Right atrium auricular region (tissue), 2 donors: ENCODE results near the gene POSTN. TPM values are rescaled to one million over a fixed set of nuclear protein-coding genes. Genes with fewer than 3 reads are reported as not detected.

Experiments
- DNase-seq: peaks from one replicate; pipeline ENCODE4 v3.0.0-alpha.2; 2019; ENCODE audit warnings: low spot score
- H3K27ac ChIP-seq, 2 donors: fragments of 200-600 bp; sonication (generic); 1 replicate in 1 of 2; 2 replicates in 1 of 2; pipeline ENCODE4 v1.5.1; 2016 to 2019
- H3K27me3 ChIP-seq, 2 donors: fragments of 200-600 bp; sonication (generic); one replicate each; pipeline versions ENCODE4 v1.5.1 to v1.6.0; 2017 to 2019
- H3K36me3 ChIP-seq: fragments of 200-600 bp; sonication (generic); one replicate; pipeline ENCODE4 v1.5.1; 2016
- H3K4me1 ChIP-seq, 2 donors: fragments of 200-600 bp; sonication (generic); one replicate each; pipeline versions ENCODE4 v1.5.1 to v1.6.0; 2017 to 2019
- H3K4me3 ChIP-seq, 2 donors: fragments of 200-600 bp; sonication (generic); 1 replicate in 1 of 2; 2 replicates in 1 of 2; pipeline ENCODE4 v1.5.1; 2017 to 2019; ENCODE audit warnings: mild to moderate bottlenecking in 1 of 2, moderate library complexity in 1 of 2
- H3K9me3 ChIP-seq, 2 donors: fragments of 200-600 bp; sonication (generic); one replicate each; pipeline ENCODE4 v1.5.1; 2019
- CTCF ChIP-seq, 2 donors: fragments of 200-600 bp; sonication (generic); IDR thresholded peaks; one replicate each; pipeline ENCODE4 v1.5.1; 2019; ENCODE audit warnings: antibody characterized with exemption in 2 of 2
- total RNA-seq, 2 donors: library from RNA; depleted of rRNA; stranded (reverse); fragments of >200 nt; gene quantifications; one replicate each; pipeline ENCODE4 v1.1.0, GENCODE V29; 2016

Gene POSTN
- total RNA-seq, 2 donors from 2014 or later, result 81.2 to 108 TPM

GRCh38 chr13:37636701-37637100 lies 38.1 kb upstream of the POSTN start:
- no peak for DNase-seq

GRCh38 chr13:37632294-37632693 lies 33.7 kb upstream of the POSTN start:
- Histone ChIP-seq H3K36me3 (no peaks in the 10 kb centered on the region), H3K27me3 (no peaks in the 10 kb centered on the region), H3K27ac (no peak overlapping the region), H3K4me1 (no peaks in the 10 kb centered on the region), H3K4me3 (no peak overlapping the region), H3K9me3 (no peaks in the 10 kb centered on the region)
- no peak for DNase-seq
- TF ChIP-seq CTCF (IDR thresholded peaks at IDR 0.05), result no peak

More at GRCh38 chr13:37636701-37637100, 38.1 kb upstream of the POSTN start:
- H3K4me1 ChIP-seq, result no peaks in the 10 kb centered on the region
- H3K9me3 ChIP-seq, result no peaks in the 10 kb centered on the region
- H3K27ac ChIP-seq, result no peak overlapping the region
- no peaks in the 10 kb centered on the region for H3K27me3 ChIP-seq
- H3K36me3 ChIP-seq, result no peaks in the 10 kb centered on the region
- TF ChIP-seq CTCF (IDR thresholded peaks at IDR 0.05), result no peak
- H3K4me3 ChIP-seq, result no peak overlapping the region

- H3K27ac ChIP-seq, result no peak overlapping the region
- no peak overlapping the region for H3K4me3 ChIP-seq
- no peaks in the 10 kb centered on the region for H3K27me3 ChIP-seq
- TF ChIP-seq CTCF (IDR thresholded peaks at IDR 0.05), result no peak
- DNase-seq, result no peak
- H3K9me3 ChIP-seq, result no peaks in the 10 kb centered on the region
- H3K36me3 ChIP-seq, result no peaks in the 10 kb centered on the region
- no peaks in the 10 kb centered on the region for H3K4me1 ChIP-seq
Observed at GRCh38 chr13:37627428-37627827, 28.9 kb upstream of the POSTN start.

- DNase-seq, result no peak
- TF ChIP-seq CTCF (IDR thresholded peaks at IDR 0.05), result no peak
- Histone ChIP-seq H3K4me3 (no peak overlapping the region), H3K9me3 (no peaks in the 10 kb centered on the region), H3K4me1 (no peaks in the 10 kb centered on the region), H3K27ac (no peak overlapping the region), H3K36me3 (no peaks in the 10 kb centered on the region), H3K27me3 (no peaks in the 10 kb centered on the region)
Observed at GRCh38 chr13:37621811-37622361, 23.3 kb upstream of the POSTN start.

GRCh38 chr13:37618554-37618953 lies 20.0 kb upstream of the POSTN start:
- no peak for TF ChIP-seq CTCF (IDR thresholded peaks at IDR 0.05)
- Histone ChIP-seq H3K36me3 (no peaks in the 10 kb centered on the region), H3K4me1 (no peaks in the 10 kb centered on the region), H3K27ac (no peak overlapping the region), H3K9me3 (no peaks in the 10 kb centered on the region), H3K27me3 (no peaks in the 10 kb centered on the region), H3K4me3 (no peak overlapping the region)
- DNase-seq, result no peak

- Histone ChIP-seq H3K27ac (no peak overlapping the region), H3K27me3 (no peaks in the 10 kb centered on the region), H3K4me1 (no peaks in the 10 kb centered on the region), H3K36me3 (no peaks in the 10 kb centered on the region), H3K4me3 (no peak overlapping the region), H3K9me3 (no peaks in the 10 kb centered on the region)
- no peak for DNase-seq
- no peak for TF ChIP-seq CTCF (IDR thresholded peaks at IDR 0.05)
Observed at GRCh38 chr13:37617173-37617572, 18.6 kb upstream of the POSTN start.
